Astrocyte (in vitro differentiated cells and primary cell): Measurements from ENCODE around the gene TPGS1.

Source experiments
- EZH2 ChIP-seq: IDR thresholded peaks from 2 replicates; pipeline ENCODE4 v1.6.1; 2012; ENCODE audit warnings: mild to moderate bottlenecking, low read length, inconsistent platforms; ENCODE audit not compliant: insufficient read depth
- TF ChIP-seq, protein P1 (sequence below): IDR thresholded peaks from 2 replicates; pipeline ENCODE4 v1.5.1; 2011; ENCODE audit warnings: low read depth, mild to moderate bottlenecking, inconsistent platforms, low read length, moderate library complexity; ENCODE audit not compliant: insufficient read depth

DNA sequence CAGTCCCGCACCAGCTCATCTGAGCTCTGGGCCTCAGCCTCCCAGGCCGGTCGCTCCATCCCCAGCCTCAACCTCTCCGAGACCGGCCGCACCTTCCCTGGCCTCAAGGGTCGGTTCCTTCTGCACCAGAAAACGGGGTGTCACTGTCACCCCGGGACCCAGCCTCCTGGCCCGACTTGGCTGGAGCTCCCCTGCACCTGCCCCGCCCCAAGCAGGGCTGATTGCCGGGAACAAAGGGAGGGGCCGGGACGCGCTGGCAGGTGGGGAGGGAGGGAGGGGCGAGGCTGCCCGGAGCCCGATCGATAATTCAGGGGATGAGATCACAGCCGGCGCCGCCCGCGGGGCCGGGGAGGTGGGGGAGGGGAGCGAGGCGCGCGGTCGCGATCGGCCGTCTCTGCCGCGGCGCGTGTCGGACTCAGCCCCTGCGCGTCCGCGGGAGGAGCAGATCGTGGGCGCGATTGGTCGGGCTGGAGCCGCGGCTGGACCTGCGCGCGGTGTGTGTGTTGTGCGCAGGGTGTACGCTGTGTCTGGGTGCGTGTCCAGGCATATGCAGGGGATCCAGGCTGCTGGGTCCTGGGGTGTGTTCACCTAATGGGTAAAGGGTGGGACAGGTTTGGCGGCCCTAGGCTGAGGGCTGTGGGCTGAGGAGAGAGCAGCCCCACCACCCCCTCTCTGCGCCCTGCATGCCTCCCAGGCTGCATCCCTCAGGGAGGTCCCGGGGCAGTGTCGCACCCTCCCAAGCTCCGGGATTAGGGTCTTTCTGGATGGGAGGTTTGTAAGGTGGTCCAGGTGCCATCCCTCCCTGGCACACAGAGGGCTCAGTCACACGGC is 45.4 kb upstream of the TPGS1 start:
- TF ChIP-seq, protein P1, sequence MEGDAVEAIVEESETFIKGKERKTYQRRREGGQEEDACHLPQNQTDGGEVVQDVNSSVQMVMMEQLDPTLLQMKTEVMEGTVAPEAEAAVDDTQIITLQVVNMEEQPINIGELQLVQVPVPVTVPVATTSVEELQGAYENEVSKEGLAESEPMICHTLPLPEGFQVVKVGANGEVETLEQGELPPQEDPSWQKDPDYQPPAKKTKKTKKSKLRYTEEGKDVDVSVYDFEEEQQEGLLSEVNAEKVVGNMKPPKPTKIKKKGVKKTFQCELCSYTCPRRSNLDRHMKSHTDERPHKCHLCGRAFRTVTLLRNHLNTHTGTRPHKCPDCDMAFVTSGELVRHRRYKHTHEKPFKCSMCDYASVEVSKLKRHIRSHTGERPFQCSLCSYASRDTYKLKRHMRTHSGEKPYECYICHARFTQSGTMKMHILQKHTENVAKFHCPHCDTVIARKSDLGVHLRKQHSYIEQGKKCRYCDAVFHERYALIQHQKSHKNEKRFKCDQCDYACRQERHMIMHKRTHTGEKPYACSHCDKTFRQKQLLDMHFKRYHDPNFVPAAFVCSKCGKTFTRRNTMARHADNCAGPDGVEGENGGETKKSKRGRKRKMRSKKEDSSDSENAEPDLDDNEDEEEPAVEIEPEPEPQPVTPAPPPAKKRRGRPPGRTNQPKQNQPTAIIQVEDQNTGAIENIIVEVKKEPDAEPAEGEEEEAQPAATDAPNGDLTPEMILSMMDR = no peak
- peak; percentile 66 for TF ChIP-seq EZH2
